HS-5 (cell line): ENCODE data around the gene CDKN1C.

Experiments used
- DNase-seq: peaks from one replicate; pipeline ENCODE4 v3.0.0-alpha.2; 2012; ENCODE audit warnings: low read depth

The CDKN1C gene

DNA sequence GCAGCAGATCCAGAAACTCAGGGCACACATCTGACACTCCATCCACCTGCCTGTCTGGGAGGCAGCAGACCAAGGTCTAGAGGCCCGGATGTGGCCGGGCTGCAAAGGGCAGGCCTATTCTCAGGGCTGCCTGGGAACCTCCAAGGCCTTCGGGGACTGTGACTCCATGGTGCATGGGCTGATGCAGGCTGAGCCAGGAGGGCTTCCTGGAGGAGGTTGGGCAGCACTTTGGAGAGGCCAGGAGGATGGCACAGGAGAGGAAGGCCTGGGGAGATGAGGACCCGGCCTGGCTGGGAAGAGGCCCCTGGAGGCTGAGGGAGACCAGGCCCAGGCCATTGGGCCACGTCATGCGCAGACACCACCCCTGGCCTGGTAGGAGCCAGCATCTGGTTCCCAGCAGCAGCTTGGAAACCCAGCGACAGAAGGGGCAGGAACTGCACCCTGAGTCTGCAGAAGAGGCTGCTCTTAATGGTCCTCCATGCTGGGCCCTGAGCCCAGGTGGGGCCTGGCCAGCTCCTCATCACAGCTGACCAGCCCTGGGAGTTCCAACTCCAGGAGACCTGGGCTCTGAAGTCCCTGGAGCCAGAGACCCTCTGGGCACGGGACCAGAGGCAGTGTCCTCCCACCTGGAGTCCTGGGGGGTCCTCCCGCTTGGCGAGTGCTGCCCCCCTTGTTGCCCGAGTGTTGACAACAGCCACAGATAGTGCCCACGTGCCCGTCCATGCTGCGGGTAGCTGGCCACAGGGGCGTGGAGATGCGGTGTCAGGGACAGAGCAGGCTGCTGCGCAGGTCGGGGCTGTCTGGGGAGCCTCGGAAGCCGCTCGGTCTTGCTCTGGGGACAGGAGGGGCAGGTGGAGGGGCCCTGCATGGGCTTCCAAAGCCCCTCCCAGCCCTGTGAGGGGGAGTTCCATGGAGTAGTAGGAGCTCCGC, 38.1 kb upstream of the CDKN1C start:
- no peak for DNase-seq

DNA sequence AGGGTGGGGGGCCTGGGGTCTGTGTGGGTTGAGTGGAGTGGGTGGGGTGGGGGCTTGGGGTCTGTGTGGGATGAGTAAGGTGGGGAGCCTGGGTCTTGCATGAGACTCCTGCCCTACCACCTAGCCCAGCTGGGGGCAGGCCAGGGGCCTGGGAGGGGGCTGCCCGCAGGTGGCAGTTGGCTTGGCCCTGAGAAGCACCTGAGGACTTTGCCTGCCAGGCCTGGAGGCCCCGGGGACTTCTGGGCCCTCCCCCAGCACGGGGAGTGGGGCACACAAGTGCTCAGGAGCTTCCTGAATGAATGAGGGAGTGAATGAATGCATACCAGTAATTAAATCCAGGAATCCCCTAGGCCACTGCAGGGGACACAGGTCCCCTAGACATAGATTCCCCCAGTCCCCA, 37.1 kb upstream of the CDKN1C start:
- no peak for DNase-seq

- no peak for DNase-seq
Observed at GRCh38 chr11:2921742-2922493, 36.3 kb upstream of the CDKN1C start.

GRCh38 chr11:2921261-2921660, 35.7 kb upstream of the CDKN1C start:
- no peak for DNase-seq

GRCh38 chr11:2920343-2920742, 34.8 kb upstream of the CDKN1C start:
- no peak for DNase-seq

- no peak for DNase-seq
Observed at GRCh38 chr11:2919837-2920236, 34.3 kb upstream of the CDKN1C start.

DNA sequence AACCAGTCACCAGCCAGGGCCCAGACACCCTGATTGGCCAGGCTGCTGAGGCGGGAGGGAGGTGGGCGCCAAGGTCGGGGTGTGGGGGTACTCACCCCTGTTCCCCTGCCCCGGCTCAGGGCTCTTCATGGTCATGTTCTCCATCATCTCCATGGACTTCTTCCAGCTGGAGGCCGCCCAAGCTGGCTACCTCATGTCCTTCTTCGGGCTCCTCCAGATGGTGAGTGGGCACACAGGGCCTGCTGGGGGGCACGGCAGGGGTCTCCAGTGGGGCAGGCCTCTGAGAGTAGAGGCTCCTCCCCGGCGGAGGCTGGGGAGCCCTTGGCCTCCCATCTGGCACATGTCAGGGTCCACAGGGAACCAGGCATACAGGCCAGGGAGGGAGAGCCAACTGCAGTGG, 33.6 kb upstream of the CDKN1C start:
- no peak for DNase-seq

GRCh38 chr11:2917842-2918490, 32.4 kb upstream of the CDKN1C start:
- DNase-seq: no peak

GRCh38 chr11:2916892-2917645, 31.5 kb upstream of the CDKN1C start:
- no peak for DNase-seq

- no peak for DNase-seq
Observed at GRCh38 chr11:2916114-2916891, 30.7 kb upstream of the CDKN1C start.

DNA sequence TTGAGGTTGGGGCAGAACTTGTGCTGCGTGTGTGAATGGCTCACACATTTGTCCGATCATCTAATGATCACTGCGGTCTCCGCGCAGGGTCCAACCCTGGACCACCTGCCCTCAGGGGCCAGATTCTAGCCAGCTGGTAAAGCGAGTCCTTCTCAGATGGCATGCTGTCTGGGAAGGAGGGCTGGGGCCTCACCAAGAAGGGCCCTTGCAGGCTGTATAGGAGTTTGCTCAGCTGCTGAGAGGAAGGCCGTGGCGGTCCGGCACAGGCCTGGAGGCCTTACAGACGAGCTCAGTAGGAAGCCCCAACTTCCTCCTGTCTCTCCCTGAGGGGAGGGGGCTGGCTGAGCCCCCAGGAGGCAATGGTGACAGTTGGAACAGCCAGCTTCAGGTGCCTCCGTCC, 29.9 kb upstream of the CDKN1C start:
- DNase-seq: no peak

- DNase-seq: no peak
Observed at GRCh38 chr11:2914455-2915195, 29.1 kb upstream of the CDKN1C start.

DNA sequence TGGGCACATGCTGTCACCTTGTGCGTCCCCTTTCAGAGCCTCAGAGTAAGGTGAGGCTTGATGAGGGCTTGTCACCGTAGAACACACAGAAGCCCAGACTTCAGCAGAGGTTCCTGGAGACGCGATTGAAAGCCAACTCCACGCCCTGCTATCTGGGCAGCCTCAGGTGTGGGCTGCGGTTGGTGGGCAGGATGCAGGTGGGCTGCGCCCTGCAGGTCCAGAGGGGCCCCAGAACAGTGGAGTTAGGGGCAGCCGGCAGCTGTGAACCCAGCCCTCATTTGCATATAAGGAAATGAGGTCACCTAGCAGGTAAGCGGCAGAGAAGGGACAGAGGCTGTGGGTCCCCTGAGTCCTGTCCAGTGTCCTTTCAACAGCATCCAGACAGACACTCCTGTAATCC, 28.2 kb upstream of the CDKN1C start:
- no peak for DNase-seq

DNA sequence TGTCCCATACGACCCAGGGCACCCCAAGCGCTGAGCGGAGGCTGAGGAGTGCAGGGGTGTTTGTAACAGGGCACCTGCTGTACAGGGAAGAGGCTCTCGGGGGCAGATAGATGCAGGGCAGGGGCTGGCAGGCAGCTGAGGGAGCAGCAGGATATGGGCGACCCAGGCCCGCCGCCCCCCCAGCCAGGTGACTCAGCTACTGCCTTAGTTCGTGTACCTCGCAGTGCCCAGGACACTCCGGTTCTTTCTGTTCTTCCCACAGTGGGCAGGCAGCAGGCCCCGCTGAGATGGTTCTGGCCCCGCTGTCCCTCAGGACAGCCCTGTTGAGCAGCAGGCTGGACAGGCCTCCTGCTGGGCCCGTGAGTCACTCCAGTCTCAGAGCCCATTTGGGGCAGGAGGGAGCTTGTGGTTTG, 27.4 kb upstream of the CDKN1C start:
- no peak for DNase-seq

DNA sequence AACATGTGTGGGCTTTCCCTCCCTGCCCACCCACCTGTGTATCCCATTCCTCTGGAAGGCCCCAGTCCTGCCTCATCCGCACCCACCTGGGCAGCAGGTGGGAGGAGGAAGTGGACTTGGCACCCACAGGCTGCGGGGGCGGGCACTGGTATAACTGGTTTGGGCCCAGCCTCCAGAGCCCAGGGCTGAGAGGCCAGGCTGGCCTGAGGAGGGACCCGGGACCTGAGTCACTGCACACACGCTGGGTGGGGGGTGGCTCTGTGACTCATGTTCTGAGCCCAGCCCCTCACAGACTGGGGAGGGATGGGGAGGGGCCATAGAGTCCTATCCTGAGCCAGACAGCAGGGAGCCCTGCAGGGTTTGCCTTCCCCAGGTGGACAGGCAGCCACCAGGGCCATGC, 26.9 kb upstream of the CDKN1C start:
- DNase-seq: no peak

DNA sequence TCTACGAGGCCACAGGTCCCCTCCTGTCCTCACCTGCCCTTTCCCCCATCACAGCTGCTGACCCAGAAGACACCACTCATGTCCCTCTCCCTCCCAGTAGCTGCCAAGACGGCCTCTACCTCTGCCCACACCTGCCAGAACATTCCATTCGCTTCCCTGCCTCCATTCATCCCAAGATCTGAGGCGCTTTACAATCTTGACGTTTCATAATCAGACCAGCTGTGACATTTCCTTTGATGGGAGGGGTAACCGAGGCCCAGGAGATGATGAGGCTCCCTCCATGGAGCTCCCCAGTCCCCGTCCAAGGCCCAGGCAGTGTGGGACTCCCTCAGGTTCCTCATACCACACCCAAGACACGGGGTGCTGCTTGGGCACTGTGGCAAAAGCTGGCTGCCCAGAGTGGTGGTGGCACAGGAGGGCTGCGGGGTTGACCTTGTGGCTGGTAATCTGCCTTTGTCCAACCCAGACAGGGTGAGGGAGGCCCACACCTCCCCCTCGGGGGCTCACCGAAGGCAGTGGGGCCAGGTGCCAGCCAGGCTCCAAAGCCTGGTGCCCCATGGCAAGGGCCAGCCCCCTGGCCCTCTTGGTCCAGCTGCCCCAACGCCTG, 26.3 kb upstream of the CDKN1C start:
- no peak for DNase-seq

GRCh38 chr11:2911088-2911784, 25.7 kb upstream of the CDKN1C start:
- no peak for DNase-seq

GRCh38 chr11:2910401-2910955, 24.9 kb upstream of the CDKN1C start:
- DNase-seq: no peak
